GM19438 (cell line): Measurements from ENCODE around the gene TADA2B.

ENCODE experiments used
- ATAC-seq: cut with Tn5 transposase; IDR thresholded peaks from one replicate; pipeline ENCODE4 v1.9.1; 2021; ENCODE audit warnings: low read depth; ENCODE audit not compliant: unreplicated experiment

The TADA2B gene

DNA sequence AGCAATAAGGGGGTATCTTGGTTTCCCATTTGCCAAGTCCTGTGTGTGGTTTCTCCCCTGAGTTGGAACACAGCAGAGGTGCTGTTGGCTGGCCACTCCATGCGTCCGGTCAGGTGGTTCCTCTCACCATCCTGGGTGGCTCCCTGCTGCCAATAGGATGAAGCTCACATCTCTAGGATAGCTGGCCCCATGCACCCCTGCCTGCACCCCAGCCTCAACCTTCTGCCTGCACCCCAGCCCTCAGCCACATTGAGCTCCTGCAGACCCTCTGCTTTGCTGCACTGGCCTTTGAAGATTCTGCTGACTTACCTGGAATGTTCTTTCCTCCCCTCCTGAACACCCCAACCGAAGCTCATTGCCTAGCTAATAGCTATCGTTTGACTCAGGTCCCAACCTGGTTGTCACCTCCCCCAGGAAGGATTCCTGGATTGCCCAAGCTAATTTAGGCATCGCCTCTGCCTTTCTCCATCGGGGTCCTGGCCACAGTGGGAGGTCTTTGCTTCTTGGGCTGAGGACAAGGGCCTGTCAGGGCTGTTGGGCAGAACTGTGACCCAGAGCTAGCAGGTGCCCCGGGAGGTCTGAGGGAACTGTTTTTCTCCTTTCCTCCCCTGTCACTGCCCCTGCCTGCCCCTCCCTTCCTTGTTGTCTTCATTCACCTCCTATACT, 61.3 kb downstream of the TADA2B start:
- no peak for ATAC-seq

DNA sequence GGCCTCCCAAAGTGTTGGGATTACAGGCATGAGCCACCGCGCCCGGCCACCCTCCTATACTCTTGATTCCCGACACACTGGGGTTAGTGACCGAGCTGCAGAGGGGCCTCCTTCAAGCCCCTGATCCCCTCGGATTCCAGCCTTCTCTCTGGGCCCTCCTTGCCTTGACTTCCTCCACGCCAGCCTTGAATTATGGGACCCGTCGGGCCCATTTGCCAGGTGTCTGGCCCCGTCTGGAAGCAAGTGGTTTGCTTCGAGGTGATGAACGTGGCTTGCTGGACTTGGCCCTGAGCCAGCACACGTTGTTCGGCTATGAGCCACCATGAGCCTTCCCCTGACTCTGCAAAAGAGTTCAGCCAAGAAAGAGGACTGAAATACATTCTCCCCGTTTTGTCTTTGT, 62.1 kb downstream of the TADA2B start:
- no peak for ATAC-seq

DNA sequence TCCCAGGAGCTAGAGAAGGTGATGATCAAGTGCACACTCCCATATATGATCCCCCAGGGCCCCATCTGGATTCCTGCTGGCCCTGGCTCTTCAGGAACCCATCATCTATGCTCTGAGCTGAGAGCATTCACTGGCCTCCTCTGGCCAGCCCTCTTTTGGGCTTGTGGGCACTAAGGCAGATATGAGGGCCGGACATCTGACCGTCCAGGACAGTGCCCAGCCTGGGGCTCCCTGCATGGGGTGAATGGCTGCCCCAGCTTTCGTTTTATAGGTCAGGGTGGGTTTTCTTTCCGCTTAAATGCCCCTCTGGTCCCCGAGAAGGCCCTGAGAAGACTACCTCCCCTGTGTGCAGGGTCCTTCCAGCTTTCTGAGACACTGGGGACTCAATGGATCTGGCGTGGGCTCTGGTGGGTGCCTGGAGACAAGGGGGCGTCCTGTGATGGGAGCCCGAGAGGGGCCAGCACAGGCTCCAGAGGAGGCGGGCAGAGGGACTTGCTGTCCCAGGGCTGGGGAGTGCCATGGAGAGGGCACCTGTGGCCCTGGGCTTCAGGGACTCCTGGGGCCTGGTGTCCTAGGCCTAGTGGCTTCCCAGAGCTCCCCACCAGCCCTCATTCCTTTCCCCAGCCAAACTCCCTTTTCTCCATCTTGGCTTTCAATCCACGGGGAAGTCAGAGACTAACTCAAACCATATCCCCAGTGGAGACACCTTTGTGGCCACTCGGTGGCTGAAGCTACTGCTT, 64.2 kb downstream of the TADA2B start:
- ATAC-seq = no peak
